Activated CD4-positive, alpha-beta memory T cell treated with anti-CD3 and anti-CD28 coated beads for 36 hours (primary cell): ENCODE data around the gene SPARC. TPM values are rescaled to one million over a fixed set of nuclear protein-coding genes. Genes with fewer than 3 reads are reported as not detected.
"Not testable (repeated sequence)": the region's sequence is repeated elsewhere in the genome, so short reads cannot be mapped to it uniquely, and the experiment has no call there.

ENCODE experiments used
- CTCF ChIA-PET: fragments of 350-600 bp; sonication (Branson Sonifier 250); formaldehyde crosslinking; loops from one replicate; lab custom pipeline; 2021; ENCODE audit warnings: antibody characterized with exemption, inconsistent platforms; lab: Charles Lee
- POLR2A ChIA-PET: fragments of 350-600 bp; sonication (Branson Sonifier 250); formaldehyde crosslinking; loops from one replicate; lab custom pipeline; 2021; ENCODE audit warnings: antibody characterized with exemption; lab: Charles Lee
- DNase-seq: peaks from one replicate; pipeline ENCODE4 v3.0.0-alpha.2; 2020
- H3K27ac Mint-ChIP-seq: one replicate; pipeline ENCODE4 v1.8.0; 2021; ENCODE audit warnings: mixed read lengths
- H3K27me3 Mint-ChIP-seq: one replicate; pipeline ENCODE4 v1.8.0; 2021; ENCODE audit warnings: mixed read lengths
- H3K36me3 Mint-ChIP-seq: one replicate; pipeline ENCODE4 v1.8.0; 2021; ENCODE audit warnings: mixed read lengths
- H3K4me1 Mint-ChIP-seq: one replicate; pipeline ENCODE4 v1.8.0; 2021; ENCODE audit warnings: low read depth, mixed read lengths
- H3K4me3 Mint-ChIP-seq: one replicate; pipeline ENCODE4 v1.8.0; 2021; ENCODE audit warnings: mild to moderate bottlenecking, mixed read lengths
- H3K9me3 Mint-ChIP-seq: one replicate; pipeline ENCODE4 v1.8.0; 2021; ENCODE audit warnings: mixed read lengths
- intact Hi-C: fragments of 100-400 bp; cut with micrococcal nuclease; formaldehyde crosslinking; loops from one replicate; pipeline ENCODE4 v1.15.1; 2023
- total RNA-seq, 2 experiments: library from RNA; stranded (reverse); gene quantifications; one replicate each; pipeline ENCODE4 v1.2.3, GENCODE V29; 2021

The SPARC gene
- total RNA-seq: not detected

DNA sequence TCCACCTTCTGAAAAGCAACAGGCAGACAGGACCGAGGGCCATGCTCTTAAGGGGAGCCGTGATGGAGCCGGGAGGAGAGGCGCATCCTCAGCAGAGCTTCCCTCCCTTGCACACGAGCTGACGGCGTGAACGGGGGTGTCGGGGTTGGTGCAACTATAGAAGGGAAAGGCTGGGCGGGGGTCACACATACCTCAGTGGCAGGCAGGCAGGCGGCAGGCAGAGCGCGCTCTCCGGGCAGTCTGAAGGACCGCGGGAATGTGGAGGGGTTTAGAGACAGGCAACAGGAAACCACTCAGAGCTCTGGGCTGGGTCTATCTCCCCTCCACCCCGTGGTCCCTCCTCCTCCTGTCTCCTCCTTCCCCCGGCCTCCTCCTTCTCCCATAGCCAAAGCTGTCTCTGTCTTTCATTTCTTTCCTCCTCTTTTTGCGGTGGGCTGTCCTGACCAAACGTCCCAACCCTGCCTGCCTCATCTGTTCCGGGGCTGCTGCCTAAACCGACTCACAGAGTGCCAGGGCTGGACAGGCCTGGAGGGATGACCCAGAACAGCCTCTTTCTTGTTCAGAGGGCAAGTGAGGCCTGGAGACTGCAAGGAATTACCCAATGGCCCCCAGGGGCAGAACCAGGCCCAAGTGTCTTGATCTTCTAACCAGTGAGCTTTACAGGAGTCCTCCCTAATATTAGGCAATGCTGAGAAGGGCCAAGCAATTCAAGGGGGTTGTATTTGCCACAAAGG is at the start of gene SPARC:
SPARC (minus strand) TSS at position 242 of the 734 bp plus-strand sequence. CDS start 10,727 bp downstream, outside the sequence.
- intact Hi-C loops: no loop called here
- no peak within 1 kb of the TSS for H3K4me3 Mint-ChIP-seq
- H3K9me3 Mint-ChIP-seq: no peaks in the 10 kb centered on the region
- peak; percentile 11 for DNase-seq
- no peaks in the 10 kb centered on the region for H3K36me3 Mint-ChIP-seq
- peaks cover 32% of the 10 kb centered on the region for H3K27me3 Mint-ChIP-seq
- no peak within 1 kb of the TSS for H3K27ac Mint-ChIP-seq
- ChIA-PET CTCF (interaction anchor here (0.7 to 1.1 kb wide), 2 partner anchors 53 to 456 kb away, joined by 3 to 7 read pairs; no protein-coding TSS in a partner anchor), POLR2A (no interaction called here)
- H3K4me1 Mint-ChIP-seq: peaks cover 10% of the 10 kb centered on the region

GRCh38 chr5:151735646-151736045 is 48.9 kb upstream of the SPARC start:
- CTCF ChIA-PET: interaction anchor here (0.7 to 10.7 kb wide), 3 partner anchors 15 to 78 kb away, joined by 3 to 156 read pairs (median 10); no protein-coding TSS in a partner anchor
- DNase-seq: no peak
- H3K27ac Mint-ChIP-seq: no peak overlapping the region
- H3K4me3 Mint-ChIP-seq: no peak overlapping the region
- H3K9me3 Mint-ChIP-seq: no peaks in the 10 kb centered on the region
- intact Hi-C loops: no loop called here
- POLR2A ChIA-PET: no interaction called here
- peaks cover 6% of the 10 kb centered on the region for H3K4me1 Mint-ChIP-seq
- H3K27me3 Mint-ChIP-seq: no peaks in the 10 kb centered on the region
- peaks cover 5% of the 10 kb centered on the region for H3K36me3 Mint-ChIP-seq

- ChIA-PET CTCF (no interaction called here), POLR2A (no interaction called here)
- Mint-ChIP-seq H3K27me3 (no peaks in the 10 kb centered on the region), H3K27ac (no peak overlapping the region), H3K4me1 (peaks cover 7% of the 10 kb centered on the region), H3K9me3 (peaks cover 13% of the 10 kb centered on the region), H3K4me3 (no peak overlapping the region), H3K36me3 (peaks cover 17% of the 10 kb centered on the region)
- DNase-seq: no peak
- intact Hi-C loops: no loop called here
These were observed 47.3 kb upstream of the SPARC start for GRCh38 chr5:151734064-151734408.

- POLR2A ChIA-PET: no interaction called here
- Mint-ChIP-seq H3K4me1 (peaks cover 8% of the 10 kb centered on the region), H3K9me3 (peaks cover 13% of the 10 kb centered on the region), H3K27me3 (no peaks in the 10 kb centered on the region), H3K36me3 (peaks cover 17% of the 10 kb centered on the region), H3K27ac (no peak overlapping the region), H3K4me3 (no peak overlapping the region)
- intact Hi-C loops: no loop called here
- CTCF ChIA-PET: no interaction called here
- DNase-seq: no peak
These were observed 46.8 kb upstream of the SPARC start for GRCh38 chr5:151733358-151734063.

- ChIA-PET CTCF (interaction anchor here (0.8 to 2.0 kb wide), 3 partner anchors 10 to 71 kb away, joined by 3 to 6 read pairs (median 5); no protein-coding TSS in a partner anchor), POLR2A (no interaction called here)
- H3K4me1 Mint-ChIP-seq: peaks cover 13% of the 10 kb centered on the region
- no peak for DNase-seq
- H3K27ac Mint-ChIP-seq: no peak overlapping the region
- H3K4me3 Mint-ChIP-seq: no peak overlapping the region
- peaks cover 13% of the 10 kb centered on the region for H3K9me3 Mint-ChIP-seq
- peaks cover 23% of the 10 kb centered on the region for H3K36me3 Mint-ChIP-seq
- intact Hi-C loops: no loop called here
- H3K27me3 Mint-ChIP-seq: no peaks in the 10 kb centered on the region
These were observed 43.7 kb upstream of the SPARC start for GRCh38 chr5:151730381-151730780.

- H3K27me3 Mint-ChIP-seq, DNase-seq, H3K27ac Mint-ChIP-seq, POLR2A ChIA-PET, H3K4me3 Mint-ChIP-seq, intact Hi-C loops: not testable (repeated sequence)
- Mint-ChIP-seq H3K36me3 (peaks cover 23% of the 10 kb centered on the region), H3K4me1 (peaks cover 13% of the 10 kb centered on the region), H3K9me3 (peaks cover 13% of the 10 kb centered on the region)
- CTCF ChIA-PET: interaction anchor here (0.9 to 1.0 kb wide), 2 partner anchors 11 to 71 kb away, joined by 3 to 6 read pairs; no protein-coding TSS in a partner anchor
These were observed 42.9 kb upstream of the SPARC start for GRCh38 chr5:151729597-151729996.

GRCh38 chr5:151724360-151724759 is 37.6 kb upstream of the SPARC start:
- H3K9me3 Mint-ChIP-seq: peaks cover 3% of the 10 kb centered on the region
- peaks cover 8% of the 10 kb centered on the region for H3K36me3 Mint-ChIP-seq
- H3K4me3 Mint-ChIP-seq: no peak overlapping the region
- CTCF ChIA-PET: no interaction called here
- no peaks in the 10 kb centered on the region for H3K27me3 Mint-ChIP-seq
- intact Hi-C loops: no loop called here
- peaks cover 19% of the 10 kb centered on the region for H3K4me1 Mint-ChIP-seq
- H3K27ac Mint-ChIP-seq: no peak overlapping the region
- POLR2A ChIA-PET: no interaction called here
- DNase-seq: no peak

DNA sequence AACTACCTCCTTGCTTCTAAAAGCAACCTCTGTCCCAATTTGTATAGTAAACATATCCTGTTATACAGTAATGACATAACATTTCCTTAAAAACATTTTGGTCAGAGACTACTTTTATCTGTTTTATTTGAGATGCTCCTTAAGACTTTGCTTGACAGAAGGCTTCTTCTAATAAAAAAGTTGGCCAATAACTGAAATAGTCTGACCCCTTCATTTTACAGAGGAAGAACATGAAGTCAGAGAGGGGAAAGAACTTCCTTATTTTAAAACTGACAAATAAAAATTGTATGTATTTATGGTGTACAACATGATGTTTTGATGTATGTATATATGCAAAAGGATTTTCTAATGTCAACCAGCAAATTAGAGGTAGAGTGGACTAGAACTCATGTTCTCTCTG is 35.8 kb upstream of the SPARC start:
- ChIA-PET POLR2A (no interaction called here), CTCF (interaction anchor here (0.6 to 3.2 kb wide), 3 partner anchors 14 to 62 kb away, joined by 3 to 10 read pairs (median 4); no protein-coding TSS in a partner anchor)
- DNase-seq: no peak
- Mint-ChIP-seq H3K4me1 (peaks cover 10% of the 10 kb centered on the region), H3K27me3 (no peaks in the 10 kb centered on the region), H3K4me3 (no peak overlapping the region), H3K9me3 (no peaks in the 10 kb centered on the region), H3K36me3 (no peaks in the 10 kb centered on the region), H3K27ac (no peak overlapping the region)
- intact Hi-C loops: no loop called here

GRCh38 chr5:151721812-151722391 is 35.2 kb upstream of the SPARC start:
- DNase-seq: no peak
- H3K9me3 Mint-ChIP-seq: no peaks in the 10 kb centered on the region
- intact Hi-C loops: loop anchor here (1.0 to 2.0 kb wide), 3 partner anchors 23 to 60 kb away; partner anchors contain the start of gene G3BP1
- no peak overlapping the region for H3K27ac Mint-ChIP-seq
- peaks cover 10% of the 10 kb centered on the region for H3K4me1 Mint-ChIP-seq
- H3K27me3 Mint-ChIP-seq: no peaks in the 10 kb centered on the region
- H3K4me3 Mint-ChIP-seq: no peak overlapping the region
- CTCF ChIA-PET: interaction anchor here (0.6 to 3.2 kb wide), 6 partner anchors 10 to 70 kb away, joined by 3 to 24 read pairs (median 7); no protein-coding TSS in a partner anchor
- POLR2A ChIA-PET: interaction anchor here (1.4 kb wide), 1 partner anchor 49 kb away, joined by 5 read pairs; the partner anchor contains the start of gene G3BP1
- H3K36me3 Mint-ChIP-seq: no peaks in the 10 kb centered on the region

DNA sequence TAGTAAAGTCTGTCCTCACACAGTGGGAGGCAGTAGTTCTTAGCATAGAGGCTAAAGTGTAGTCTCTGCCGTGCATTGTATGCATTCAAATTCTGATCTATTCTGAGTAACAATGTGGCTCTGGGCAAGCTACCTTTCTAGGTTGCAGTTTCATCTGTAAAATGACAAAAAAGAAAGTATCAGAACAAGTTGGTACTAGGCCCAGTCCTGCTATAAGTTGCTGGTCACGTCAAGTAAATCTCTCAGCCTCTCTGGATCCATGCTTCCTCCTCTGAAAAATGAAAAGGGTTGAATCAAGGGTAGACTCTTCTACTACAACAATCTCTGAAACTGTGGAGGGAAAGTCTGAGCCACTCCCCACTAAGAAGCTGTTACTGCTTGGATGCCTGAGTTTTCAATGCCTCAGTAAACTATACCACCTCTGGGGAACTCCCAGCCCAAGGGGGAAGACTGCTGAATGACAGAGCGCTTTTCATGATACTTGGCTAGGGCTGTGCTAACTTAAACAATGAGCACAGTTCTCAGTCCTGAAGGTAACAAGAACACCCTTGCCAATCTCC is 34.5 kb upstream of the SPARC start:
- Mint-ChIP-seq H3K9me3 (no peaks in the 10 kb centered on the region), H3K4me1 (peaks cover 10% of the 10 kb centered on the region), H3K27me3 (no peaks in the 10 kb centered on the region), H3K4me3 (no peak overlapping the region), H3K27ac (peak overlapping the region; percentile 76), H3K36me3 (no peaks in the 10 kb centered on the region)
- CTCF ChIA-PET: interaction anchor here (0.9 to 3.2 kb wide), 7 partner anchors 9 to 70 kb away, joined by 4 to 24 read pairs (median 5); no protein-coding TSS in a partner anchor
- POLR2A ChIA-PET: interaction anchor here (1.4 to 1.8 kb wide), 2 partner anchors 18 to 50 kb away, joined by 4 to 5 read pairs; partner anchors contain the start of gene G3BP1
- DNase-seq: peak; percentile 48
- intact Hi-C loops: loop anchor here (1.0 to 2.0 kb wide), 3 partner anchors 24 to 59 kb away; partner anchors contain the start of gene G3BP1

DNA sequence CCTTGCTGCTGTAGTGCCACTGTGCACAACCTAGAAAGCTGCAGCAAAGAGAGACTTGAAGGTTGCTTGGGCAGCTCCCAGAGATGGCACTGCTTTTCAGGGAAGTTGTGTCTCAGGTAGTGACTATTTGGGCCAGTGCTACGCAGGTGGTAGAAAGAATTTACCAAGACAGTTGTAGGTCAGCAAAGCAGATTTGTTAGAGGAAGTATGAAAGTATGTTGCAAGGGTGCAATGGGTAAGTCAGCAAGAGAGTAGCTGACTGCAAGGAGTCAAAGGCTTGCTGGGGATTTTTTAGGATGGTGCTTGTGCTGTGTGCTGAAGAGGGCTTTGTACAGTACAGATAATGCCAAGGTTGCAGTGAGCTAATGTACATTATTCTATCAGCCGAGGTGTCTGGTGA is 33.5 kb upstream of the SPARC start:
- Mint-ChIP-seq H3K4me1 (peaks cover 10% of the 10 kb centered on the region), H3K27ac (no peak overlapping the region), H3K4me3 (no peak overlapping the region), H3K27me3 (no peaks in the 10 kb centered on the region), H3K9me3 (no peaks in the 10 kb centered on the region), H3K36me3 (no peaks in the 10 kb centered on the region)
- intact Hi-C loops: loop anchor here (2.0 kb wide), 1 partner anchor 25 kb away; no protein-coding TSS in a partner anchor
- ChIA-PET CTCF (interaction anchor here (0.5 to 3.2 kb wide), 11 partner anchors 8 to 641 kb away, joined by 3 to 24 read pairs (median 4); partner anchors contain the start of gene SLC36A1), POLR2A (interaction anchor here (0.6 to 1.8 kb wide), 2 partner anchors 17 to 34 kb away, joined by 3 to 4 read pairs; no protein-coding TSS in a partner anchor)
- DNase-seq: no peak
